CD4-positive, CD25-positive, alpha-beta regulatory T cell (primary cell): ENCODE data around the gene LHX2. TPM values are rescaled to one million over a fixed set of nuclear protein-coding genes. Genes with fewer than 3 reads are reported as not detected.

ENCODE experiments used
- ATAC-seq, 2 donors: fragments of 150-1000 bp; cut with Tn5 transposase; one replicate each; pipeline ENCODE4 v1.10.0; 2021; ENCODE audit warnings: low read depth in 2 of 2, moderate number of reproducible peaks in 2 of 2, moderate library complexity in 1 of 2
- DNase-seq, 3 donors: peaks; one replicate each; pipeline versions ENCODE4 v3.0.0 to v3.0.0-alpha.2; 2012 to 2022; ENCODE audit warnings: mixed read lengths in 1 of 3
- H3K27ac ChIP-seq: one replicate; pipeline ENCODE4 v1.7.0; 2013; ENCODE audit warnings: mild to moderate bottlenecking, low read length; ENCODE audit not compliant: insufficient read depth, poor library complexity, severe bottlenecking
- H3K27me3 ChIP-seq: one replicate; pipeline ENCODE4 v1.7.0; 2013; ENCODE audit warnings: low read length; ENCODE audit not compliant: control insufficient read depth, insufficient read depth
- H3K36me3 ChIP-seq: one replicate; pipeline ENCODE4 v1.7.0; 2013; ENCODE audit warnings: mild to moderate bottlenecking, low read length, moderate library complexity; ENCODE audit not compliant: control insufficient read depth, insufficient read depth
- H3K4me1 ChIP-seq: 2 replicates; pipeline ENCODE4 v1.7.0; 2013; ENCODE audit warnings: mild to moderate bottlenecking, low read length; ENCODE audit not compliant: insufficient read depth, control insufficient read depth, poor library complexity, severe bottlenecking
- H3K4me3 ChIP-seq: one replicate; pipeline ENCODE4 v1.7.0; 2013; ENCODE audit warnings: low read depth, mild to moderate bottlenecking, low read length, moderate library complexity
- H3K9me3 ChIP-seq, 2 experiments: 1 replicate in 1 of 2; 2 replicates in 1 of 2; pipeline ENCODE4 v1.7.0; 2013; ENCODE audit warnings: low read length in 2 of 2, mild to moderate bottlenecking in 1 of 2, moderate library complexity in 1 of 2; ENCODE audit not compliant: control insufficient read depth in 2 of 2
- H3K27ac Mint-ChIP-seq, 3 donors: one replicate each; pipeline ENCODE4 v1.8.0; 2020 to 2022; ENCODE audit warnings: mild to moderate bottlenecking in 3 of 3, mixed read lengths in 3 of 3, moderate library complexity in 2 of 3
- H3K27me3 Mint-ChIP-seq: one replicate; pipeline ENCODE4 v1.8.0; 2022; ENCODE audit warnings: mild to moderate bottlenecking, mixed read lengths
- H3K36me3 Mint-ChIP-seq: one replicate; pipeline ENCODE4 v1.8.0; 2020; ENCODE audit warnings: mixed read lengths
- H3K4me1 Mint-ChIP-seq, 4 donors: one replicate each; pipeline ENCODE4 v1.8.0; 2020 to 2022; ENCODE audit warnings: mixed read lengths in 4 of 4, mild to moderate bottlenecking in 1 of 4
- H3K4me3 Mint-ChIP-seq, 4 donors: one replicate each; pipeline ENCODE4 v1.8.0; 2020 to 2022; ENCODE audit warnings: mild to moderate bottlenecking in 4 of 4, mixed read lengths in 4 of 4, moderate library complexity in 3 of 4
- H3K9me3 Mint-ChIP-seq, 7 donors: one replicate each; pipeline ENCODE4 v1.8.0; 2020 to 2022; ENCODE audit warnings: mixed read lengths in 7 of 7, mild to moderate bottlenecking in 3 of 7, moderate library complexity in 2 of 7
- polyA plus RNA-seq, 4 donors: library from polyadenylated mRNA; unstranded; fragments of 300-500 nt; fragmentation: Illumina TruSeq; gene quantifications; one replicate each; pipeline ENCODE4 v1.2.3, GENCODE V29; 2021
- total RNA-seq: library from RNA; stranded (reverse); gene quantifications from one replicate; pipeline ENCODE4 v1.2.3, GENCODE V29; 2022

The LHX2 gene
- total and polyA plus RNA-seq, 5 donors from 2014 or later: not detected

DNA sequence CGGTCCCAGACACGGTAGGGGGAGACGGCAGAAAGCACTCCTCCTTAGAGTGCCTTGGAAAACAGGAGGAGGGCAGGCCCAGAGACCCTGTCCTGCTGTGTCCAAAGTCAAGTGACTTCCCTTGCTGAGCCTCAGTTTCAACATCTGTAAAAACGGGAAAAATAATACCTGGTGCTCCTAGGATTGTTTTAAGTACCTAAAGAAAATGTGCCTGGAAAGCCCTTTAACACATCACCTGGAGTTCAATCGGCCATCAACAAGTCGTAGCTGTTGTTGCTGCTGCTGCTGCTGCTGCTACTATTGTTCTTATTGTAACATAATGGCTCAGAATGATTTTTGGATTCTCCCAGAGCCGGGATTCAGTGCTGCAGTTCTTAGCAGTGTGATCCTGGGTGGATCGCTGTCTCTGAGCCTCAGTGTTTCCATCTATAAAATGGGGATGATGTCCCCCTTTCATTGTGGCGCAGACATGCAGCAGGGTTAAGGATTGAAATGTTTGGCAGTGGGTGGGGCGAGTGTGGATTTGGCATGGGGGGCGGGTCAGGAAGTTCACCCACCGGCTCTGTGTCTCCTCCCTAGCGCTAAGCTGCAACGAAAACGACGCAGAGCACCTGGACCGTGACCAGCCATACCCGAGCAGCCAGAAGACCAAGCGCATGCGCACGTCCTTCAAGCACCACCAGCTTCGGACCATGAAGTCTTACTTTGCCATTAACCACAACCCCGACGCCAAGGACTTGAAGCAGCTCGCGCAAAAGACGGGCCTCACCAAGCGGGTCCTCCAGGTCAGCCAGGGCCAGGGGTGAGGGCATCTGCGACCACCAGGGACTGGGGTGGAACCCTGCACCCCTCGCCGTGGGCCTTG, 9.2 kb downstream of the LHX2 start:
- peaks cover 0 to 5% (median 0%) of the 10 kb centered on the region in 7 donors for H3K9me3 Mint-ChIP-seq
- H3K27ac ChIP-seq: no peak overlapping the region
- H3K4me1 Mint-ChIP-seq: peaks cover 11 to 35% (median 20%) of the 10 kb centered on the region in 4 donors
- H3K27me3 ChIP-seq: peaks cover 41% of the 10 kb centered on the region
- H3K36me3 Mint-ChIP-seq: no peaks in the 10 kb centered on the region
- no peaks in the 10 kb centered on the region for H3K9me3 ChIP-seq
- peaks cover 23% of the 10 kb centered on the region for H3K4me1 ChIP-seq
- peaks cover 89% of the 10 kb centered on the region for H3K27me3 Mint-ChIP-seq
- no peak overlapping the region for H3K27ac Mint-ChIP-seq
- H3K4me3 Mint-ChIP-seq: no peak overlapping the region
- ATAC-seq: no peak
- no peaks in the 10 kb centered on the region for H3K36me3 ChIP-seq
- no peak for DNase-seq
- H3K4me3 ChIP-seq: no peak overlapping the region

DNA sequence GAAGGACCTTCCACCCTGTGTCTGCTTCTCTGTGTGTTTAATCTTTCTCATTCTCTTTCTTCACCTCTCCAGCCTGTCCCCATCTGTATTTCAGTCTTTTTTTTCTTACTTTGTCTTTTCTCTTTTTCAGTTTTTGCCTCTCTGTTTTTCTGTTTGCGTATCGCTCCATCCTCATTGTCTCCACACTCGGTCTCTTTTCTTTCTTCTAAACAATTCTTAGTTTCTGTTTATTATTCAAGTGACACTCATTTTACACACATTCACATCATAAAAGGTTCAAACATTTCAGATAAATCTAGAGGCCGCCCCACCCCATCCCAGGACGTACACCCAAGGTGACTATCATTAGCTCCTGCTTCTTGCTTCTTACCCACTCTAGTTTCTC, 9.8 kb downstream of the LHX2 start:
- DNase-seq: no peak
- H3K4me1 ChIP-seq: peaks cover 22% of the 10 kb centered on the region
- peaks cover 8 to 33% (median 17%) of the 10 kb centered on the region in 4 donors for H3K4me1 Mint-ChIP-seq
- H3K27me3 ChIP-seq: peaks cover 40% of the 10 kb centered on the region
- H3K27me3 Mint-ChIP-seq: peaks cover 85% of the 10 kb centered on the region
- no peak overlapping the region for H3K27ac Mint-ChIP-seq
- no peak overlapping the region for H3K27ac ChIP-seq
- ATAC-seq: no peak
- no peaks in the 10 kb centered on the region for H3K36me3 Mint-ChIP-seq
- no peaks in the 10 kb centered on the region for H3K36me3 ChIP-seq
- H3K9me3 Mint-ChIP-seq: peaks cover 0 to 5% (median 0%) of the 10 kb centered on the region in 7 donors
- H3K4me3 ChIP-seq: no peak overlapping the region
- H3K4me3 Mint-ChIP-seq: no peak overlapping the region
- H3K9me3 ChIP-seq: no peaks in the 10 kb centered on the region

DNA sequence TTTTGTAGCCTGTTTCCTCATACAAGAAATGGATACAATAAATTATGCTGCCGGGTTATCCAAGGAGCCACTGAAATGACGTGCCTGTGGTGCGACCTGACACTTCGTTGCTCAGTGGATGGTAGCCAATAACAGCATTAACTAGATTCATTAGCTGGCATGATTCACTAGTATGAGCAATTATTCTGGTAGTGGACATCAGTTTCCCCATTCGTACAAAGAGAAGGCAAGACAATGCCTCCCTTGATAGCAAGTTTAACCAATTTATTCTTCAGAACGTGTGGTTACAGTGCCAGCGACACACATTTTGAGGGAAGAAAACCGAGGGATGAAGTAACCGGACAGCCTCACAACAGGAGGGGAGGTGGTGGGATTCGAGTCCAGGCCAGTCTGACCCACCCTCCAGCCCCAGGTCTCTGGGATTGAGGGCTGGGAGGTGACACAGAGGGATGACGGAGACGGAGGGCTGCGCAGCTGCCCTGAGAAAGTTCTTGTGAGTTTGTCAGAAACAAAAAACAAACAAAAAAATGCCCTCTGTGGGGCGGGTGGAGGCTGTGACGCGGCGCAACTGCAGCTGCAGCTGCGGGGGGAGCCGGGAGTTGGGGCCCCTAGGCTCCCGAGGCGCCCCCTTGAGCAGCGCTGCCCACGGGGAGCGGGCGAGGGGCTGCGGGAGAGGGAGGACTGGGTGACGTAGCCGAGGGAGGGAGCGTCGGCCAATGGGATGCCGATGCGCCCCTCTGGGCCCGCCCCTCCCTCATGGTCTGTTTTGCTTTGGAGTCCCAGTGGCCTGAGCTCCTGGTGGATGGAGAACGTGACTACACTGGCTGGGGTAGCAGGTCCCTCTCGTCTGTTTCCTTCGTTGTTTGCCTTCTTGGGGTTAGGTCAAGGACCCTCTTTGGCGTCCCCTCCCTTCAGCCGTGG, 10.9 kb downstream of the LHX2 start:
- Histone ChIP-seq H3K36me3 (no peaks in the 10 kb centered on the region), H3K4me1 (peaks cover 13% of the 10 kb centered on the region), H3K27me3 (peaks cover 37% of the 10 kb centered on the region), H3K27ac (no peak overlapping the region), H3K4me3 (no peak overlapping the region), H3K9me3 (no peaks in the 10 kb centered on the region)
- Mint-ChIP-seq H3K27me3 (peaks cover 75% of the 10 kb centered on the region), H3K27ac (no peak overlapping the region), H3K4me3 (no peak overlapping the region), H3K4me1 (peaks cover 5 to 22% (median 10%) of the 10 kb centered on the region in 4 donors), H3K9me3 (peaks cover 0 to 3% (median 0%) of the 10 kb centered on the region in 7 donors), H3K36me3 (no peaks in the 10 kb centered on the region)
- no peak for ATAC-seq
- no peak for DNase-seq

DNA sequence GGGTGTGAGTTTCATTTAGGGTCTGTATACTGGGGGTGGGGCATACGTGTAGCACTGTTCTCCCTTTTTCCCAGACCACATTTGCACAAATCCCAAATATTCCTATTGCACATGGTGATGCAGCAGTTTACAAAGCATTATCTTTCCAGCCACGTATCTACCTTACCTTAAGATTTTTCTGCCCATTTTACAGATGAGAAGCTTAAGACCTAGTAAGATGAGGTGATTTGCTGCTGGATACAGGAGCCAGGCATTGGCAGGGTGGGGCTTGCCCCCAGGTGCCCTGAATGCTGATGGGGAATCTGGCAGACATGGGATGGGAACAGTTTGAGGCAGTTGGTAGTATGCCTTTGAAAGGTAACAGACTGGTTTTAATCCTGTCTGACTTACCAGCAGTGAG, 12.5 kb downstream of the LHX2 start:
- H3K4me3 Mint-ChIP-seq: no peak overlapping the region
- H3K4me1 Mint-ChIP-seq: peaks cover 5 to 14% (median 10%) of the 10 kb centered on the region in 4 donors
- H3K36me3 Mint-ChIP-seq: no peaks in the 10 kb centered on the region
- Histone ChIP-seq H3K9me3 (no peaks in the 10 kb centered on the region), H3K27me3 (peaks cover 34% of the 10 kb centered on the region), H3K4me3 (no peak overlapping the region), H3K27ac (no peak overlapping the region), H3K4me1 (no peaks in the 10 kb centered on the region), H3K36me3 (no peaks in the 10 kb centered on the region)
- no peak for ATAC-seq
- peaks cover 0 to 3% (median 0%) of the 10 kb centered on the region in 7 donors for H3K9me3 Mint-ChIP-seq
- DNase-seq: no peak
- H3K27me3 Mint-ChIP-seq: peaks cover 69% of the 10 kb centered on the region
- H3K27ac Mint-ChIP-seq: no peak overlapping the region

DNA sequence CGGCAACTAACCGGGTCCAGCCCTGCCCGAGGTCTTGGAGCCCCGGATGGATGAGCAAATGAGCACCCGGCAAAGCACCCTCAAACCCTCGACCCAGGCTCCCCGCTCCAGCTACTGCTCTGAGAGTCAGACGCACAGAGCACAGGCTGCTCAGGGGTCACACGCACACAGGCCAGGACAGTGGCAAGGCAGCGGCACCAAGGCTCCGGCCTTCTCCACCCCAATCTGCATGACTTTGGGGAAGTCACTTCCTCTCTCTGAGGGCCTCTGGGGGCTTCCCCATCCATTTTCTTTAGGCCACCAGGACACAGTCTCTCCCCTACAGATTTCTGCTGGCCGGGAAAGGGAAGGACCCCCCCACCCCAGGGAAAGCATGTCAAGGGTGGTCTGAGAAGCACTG, 18.0 kb downstream of the LHX2 start:
- no peak for ATAC-seq
- H3K27ac Mint-ChIP-seq: no peak overlapping the region
- Histone ChIP-seq H3K27ac (no peak overlapping the region), H3K4me1 (no peaks in the 10 kb centered on the region), H3K9me3 (no peaks in the 10 kb centered on the region), H3K36me3 (no peaks in the 10 kb centered on the region), H3K4me3 (no peak overlapping the region), H3K27me3 (peaks cover 10% of the 10 kb centered on the region)
- no peaks in the 10 kb centered on the region for H3K4me1 Mint-ChIP-seq
- H3K9me3 Mint-ChIP-seq: no peaks in the 10 kb centered on the region
- H3K36me3 Mint-ChIP-seq: no peaks in the 10 kb centered on the region
- no peak overlapping the region for H3K4me3 Mint-ChIP-seq
- DNase-seq: no peak
- peaks cover 49% of the 10 kb centered on the region for H3K27me3 Mint-ChIP-seq

DNA sequence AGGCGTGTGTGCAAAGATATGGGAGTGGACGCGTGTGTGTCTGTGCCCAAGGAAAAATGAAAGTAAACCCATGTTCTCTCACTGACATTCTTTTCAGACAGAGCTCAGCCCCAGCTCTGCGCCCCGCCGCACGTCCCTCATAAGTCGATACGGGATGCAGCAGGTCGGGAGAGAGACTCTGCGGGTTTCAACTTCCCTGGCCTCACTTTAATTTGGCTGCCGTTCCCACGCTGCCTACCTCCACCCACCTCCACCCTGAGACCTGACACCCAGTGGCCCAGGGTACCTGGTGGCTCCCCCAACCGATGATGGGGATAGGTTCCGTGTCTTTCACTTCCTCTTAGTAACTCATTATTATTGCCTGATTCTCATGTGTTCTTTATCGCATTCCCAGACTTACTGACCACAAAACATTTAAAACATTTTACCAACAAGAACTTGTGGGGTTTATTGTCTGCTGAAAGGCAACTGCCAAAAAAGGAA, 19.4 kb downstream of the LHX2 start:
- no peak overlapping the region for H3K4me3 ChIP-seq
- Mint-ChIP-seq H3K36me3 (no peaks in the 10 kb centered on the region), H3K27ac (no peak overlapping the region), H3K4me1 (no peaks in the 10 kb centered on the region), H3K4me3 (no peak overlapping the region), H3K9me3 (no peaks in the 10 kb centered on the region), H3K27me3 (peaks cover 46% of the 10 kb centered on the region)
- H3K36me3 ChIP-seq: no peaks in the 10 kb centered on the region
- no peaks in the 10 kb centered on the region for H3K4me1 ChIP-seq
- H3K9me3 ChIP-seq: no peaks in the 10 kb centered on the region
- DNase-seq (no peak), ATAC-seq (no peak)
- H3K27ac ChIP-seq: no peak overlapping the region
- peaks cover 12% of the 10 kb centered on the region for H3K27me3 ChIP-seq

DNA sequence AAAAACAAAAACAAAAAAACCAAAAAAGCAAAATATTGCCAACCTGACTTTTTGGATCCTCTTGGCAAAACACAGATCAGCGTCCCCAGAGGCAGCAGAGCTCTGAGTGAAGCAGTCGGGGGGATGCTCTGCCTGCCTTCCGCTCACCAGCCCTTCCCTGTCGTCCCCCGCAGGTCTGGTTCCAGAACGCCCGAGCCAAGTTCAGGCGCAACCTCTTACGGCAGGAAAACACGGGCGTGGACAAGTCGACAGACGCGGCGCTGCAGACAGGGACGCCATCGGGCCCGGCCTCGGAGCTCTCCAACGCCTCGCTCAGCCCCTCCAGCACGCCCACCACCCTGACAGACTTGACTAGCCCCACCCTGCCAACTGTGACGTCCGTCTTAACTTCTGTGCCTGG, 20.7 kb downstream of the LHX2 start:
- DNase-seq (no peak), ATAC-seq (no peak)
- Histone ChIP-seq H3K27me3 (peaks cover 12% of the 10 kb centered on the region), H3K4me3 (no peak overlapping the region), H3K4me1 (no peaks in the 10 kb centered on the region), H3K36me3 (no peaks in the 10 kb centered on the region), H3K9me3 (no peaks in the 10 kb centered on the region), H3K27ac (no peak overlapping the region)
- no peak overlapping the region for H3K4me3 Mint-ChIP-seq
- H3K9me3 Mint-ChIP-seq: no peaks in the 10 kb centered on the region
- H3K36me3 Mint-ChIP-seq: no peaks in the 10 kb centered on the region
- peaks cover 0 to 2% (median 0%) of the 10 kb centered on the region in 4 donors for H3K4me1 Mint-ChIP-seq
- H3K27me3 Mint-ChIP-seq: peaks cover 47% of the 10 kb centered on the region
- no peak overlapping the region for H3K27ac Mint-ChIP-seq
